ACHN (cell line): ENCODE measurements around the gene DDX42.

Experiments
- DNase-seq: peaks from one replicate; pipeline ENCODE4 v3.0.0-alpha.2; 2015
- in situ Hi-C: cut with HindIII; loops from 2 replicates; pipeline ENCODE4 v1.10.0; 2017; ENCODE audit warnings: low sequenced_read_pairs, low pct_ligation_motif_present, low pct_unique_long_range_greater_than_20kb

The DDX42 gene

GRCh38 chr17:63774141-63774968 is at the start of gene DDX42:
Gene DDX42, plus strand, starts transcription at chr17:63774170. Its CDS starts 12,880 bp downstream, at chr17:63787050.
- in situ Hi-C loops: no loop called here
- peak; percentile 77 for DNase-seq

- in situ Hi-C loops: no loop called here
Measured at GRCh38 chr17:63735691-63736090, 38.3 kb upstream of the DDX42 start.

GRCh38 chr17:63740464-63741142 is 33.4 kb upstream of the DDX42 start:
- in situ Hi-C loops: no loop called here
- DNase-seq: peak; percentile 11

More at GRCh38 chr17:63735691-63736090, 38.3 kb upstream of the DDX42 start:
- DNase-seq: no peak

GRCh38 chr17:63741143-63741407 is 32.9 kb upstream of the DDX42 start:
- DNase-seq: no peak
- in situ Hi-C loops: no loop called here

GRCh38 chr17:63741408-63742173 is 32.4 kb upstream of the DDX42 start, which contains the start of gene STRADA:
Gene STRADA, minus strand, starts transcription at chr17:63741799. Its CDS starts 13,430 bp downstream, at chr17:63728369.
- in situ Hi-C loops: no loop called here
- DNase-seq: peak; percentile 99

GRCh38 chr17:63751806-63752205 is 22.2 kb upstream of the DDX42 start:
- in situ Hi-C loops: no loop called here
- DNase-seq: no peak

- in situ Hi-C loops: no loop called here
- DNase-seq: no peak
Measured at GRCh38 chr17:63752707-63753106, 21.3 kb upstream of the DDX42 start.

GRCh38 chr17:63753215-63753614 is 20.8 kb upstream of the DDX42 start:
- in situ Hi-C loops: no loop called here
- no peak for DNase-seq

- in situ Hi-C loops: no loop called here
Measured at GRCh38 chr17:63754046-63754445, 19.9 kb upstream of the DDX42 start.

GRCh38 chr17:63758428-63758827 is 15.5 kb upstream of the DDX42 start:
- DNase-seq: no peak
- in situ Hi-C loops: no loop called here

More at GRCh38 chr17:63754046-63754445, 19.9 kb upstream of the DDX42 start:
- no peak for DNase-seq

GRCh38 chr17:63760771-63761539 is 13.0 kb upstream of the DDX42 start:
- in situ Hi-C loops: loop anchor here (10.0 kb wide), 1 partner anchor 54 kb away; no protein-coding TSS in a partner anchor

GRCh38 chr17:63762161-63763078 is 11.6 kb upstream of the DDX42 start:
- in situ Hi-C loops: loop anchor here (10.0 kb wide), 1 partner anchor 52 kb away; no protein-coding TSS in a partner anchor
- no peak for DNase-seq

More at GRCh38 chr17:63760771-63761539, 13.0 kb upstream of the DDX42 start:
- no peak for DNase-seq

GRCh38 chr17:63764716-63765115 is 9.3 kb upstream of the DDX42 start:
- DNase-seq: no peak
- in situ Hi-C loops: loop anchor here (10.0 kb wide), 1 partner anchor 50 kb away; no protein-coding TSS in a partner anchor

GRCh38 chr17:63766754-63767153 is 7.2 kb upstream of the DDX42 start:
- in situ Hi-C loops: loop anchor here (10.0 kb wide), 1 partner anchor 48 kb away; no protein-coding TSS in a partner anchor
- DNase-seq: no peak

- DNase-seq: no peak
- in situ Hi-C loops: loop anchor here (10.0 kb wide), 1 partner anchor 46 kb away; no protein-coding TSS in a partner anchor
Measured at GRCh38 chr17:63768433-63768832, 5.5 kb upstream of the DDX42 start.

GRCh38 chr17:63772801-63773271 is 1.1 kb upstream of the DDX42 start:
- peak; percentile 56 for DNase-seq
- in situ Hi-C loops: no loop called here
